Measurements from ENCODE around the gene CCDC7. TPM values are rescaled to one million over a fixed set of nuclear protein-coding genes. Genes with fewer than 3 reads are reported as not detected.

Gene CCDC7
- total RNA-seq, 1 donor from 2014 or later: 71.5 TPM

Other genes with a start within 250 kb of the CCDC7 start
- 72.0 TPM for gene EPC1, start 99.0 kb upstream of the CCDC7 start, total RNA-seq